Stimulated activated effector memory CD8-positive, alpha-beta T cell treated with anti-CD3 and anti-CD28 coated beads, Interleukin-12 subunit alpha, Interleukin-12 subunit beta, amount 100 ng/mL, for 72 hours (primary cell): ENCODE data around the gene TAL1.

Source experiments
- ATAC-seq: fragments of 150-1000 bp; cut with Tn5 transposase; 2 replicates; pipeline ENCODE4 v1.10.0; 2021
- DNase-seq, 2 donors: peaks; one replicate each; pipeline ENCODE4 v3.0.0; 2021 to 2022; ENCODE audit warnings: low spot score in 2 of 2
- H3K27ac Mint-ChIP-seq: one replicate; pipeline ENCODE4 v1.8.0; 2022; ENCODE audit warnings: mild to moderate bottlenecking, mixed read lengths
- H3K36me3 Mint-ChIP-seq: one replicate; pipeline ENCODE4 v1.8.0; 2022; ENCODE audit warnings: mild to moderate bottlenecking, mixed read lengths
- H3K4me1 Mint-ChIP-seq: one replicate; pipeline ENCODE4 v1.8.0; 2022; ENCODE audit warnings: mixed read lengths
- H3K4me3 Mint-ChIP-seq: one replicate; pipeline ENCODE4 v1.8.0; 2022; ENCODE audit warnings: mild to moderate bottlenecking, mixed read lengths
- H3K9me3 Mint-ChIP-seq: one replicate; pipeline ENCODE4 v1.8.0; 2022; ENCODE audit warnings: mixed read lengths

Gene TAL1

GRCh38 chr1:47223921-47224675 lies 7.9 kb downstream of the TAL1 start:
- peaks cover 6% of the 10 kb centered on the region for H3K4me1 Mint-ChIP-seq
- no peak overlapping the region for H3K4me3 Mint-ChIP-seq
- no peaks in the 10 kb centered on the region for H3K9me3 Mint-ChIP-seq
- H3K27ac Mint-ChIP-seq: no peak overlapping the region
- no peak for DNase-seq
- no peaks in the 10 kb centered on the region for H3K36me3 Mint-ChIP-seq
- no peak for ATAC-seq

- no peak for DNase-seq
- Mint-ChIP-seq H3K4me1 (peaks cover 6% of the 10 kb centered on the region), H3K4me3 (no peak overlapping the region), H3K27ac (no peak overlapping the region), H3K36me3 (no peaks in the 10 kb centered on the region), H3K9me3 (no peaks in the 10 kb centered on the region)
- no peak for ATAC-seq
These were observed 8.7 kb downstream of the TAL1 start for GRCh38 chr1:47223174-47223920.

GRCh38 chr1:47222476-47222875 lies 9.5 kb downstream of the TAL1 start:
- ATAC-seq (no peak), DNase-seq (no peak)
- Mint-ChIP-seq H3K4me1 (peaks cover 6% of the 10 kb centered on the region), H3K4me3 (no peak overlapping the region), H3K36me3 (no peaks in the 10 kb centered on the region), H3K9me3 (no peaks in the 10 kb centered on the region), H3K27ac (no peak overlapping the region)

GRCh38 chr1:47219590-47220220 lies 12.3 kb downstream of the TAL1 start:
- no peaks in the 10 kb centered on the region for H3K36me3 Mint-ChIP-seq
- ATAC-seq (no peak), DNase-seq (no peak)
- H3K4me3 Mint-ChIP-seq: no peak overlapping the region
- H3K27ac Mint-ChIP-seq: no peak overlapping the region
- no peaks in the 10 kb centered on the region for H3K4me1 Mint-ChIP-seq
- H3K9me3 Mint-ChIP-seq: no peaks in the 10 kb centered on the region

GRCh38 chr1:47219001-47219400 lies 13.0 kb downstream of the TAL1 start:
- no peak for DNase-seq

GRCh38 chr1:47216278-47217059 lies 15.6 kb downstream of the TAL1 start:
- DNase-seq: no peak
- Mint-ChIP-seq H3K27ac (no peak overlapping the region), H3K36me3 (no peaks in the 10 kb centered on the region), H3K4me3 (no peak overlapping the region), H3K9me3 (no peaks in the 10 kb centered on the region), H3K4me1 (no peaks in the 10 kb centered on the region)
- ATAC-seq: no peak

More at GRCh38 chr1:47219001-47219400, 13.0 kb downstream of the TAL1 start:
- Mint-ChIP-seq H3K27ac (no peak overlapping the region), H3K4me3 (no peak overlapping the region), H3K4me1 (no peaks in the 10 kb centered on the region), H3K36me3 (no peaks in the 10 kb centered on the region), H3K9me3 (no peaks in the 10 kb centered on the region)
- no peak for ATAC-seq

- DNase-seq: no peak
- no peak overlapping the region for H3K4me3 Mint-ChIP-seq
- H3K4me1 Mint-ChIP-seq: no peaks in the 10 kb centered on the region
- no peaks in the 10 kb centered on the region for H3K9me3 Mint-ChIP-seq
- H3K27ac Mint-ChIP-seq: no peak overlapping the region
- no peaks in the 10 kb centered on the region for H3K36me3 Mint-ChIP-seq
- no peak for ATAC-seq
These were observed 16.3 kb downstream of the TAL1 start for GRCh38 chr1:47215713-47216112.

- no peak overlapping the region for H3K27ac Mint-ChIP-seq
- no peaks in the 10 kb centered on the region for H3K36me3 Mint-ChIP-seq
- no peak for ATAC-seq
- no peaks in the 10 kb centered on the region for H3K4me1 Mint-ChIP-seq
- H3K9me3 Mint-ChIP-seq: no peaks in the 10 kb centered on the region
- no peak for DNase-seq
- H3K4me3 Mint-ChIP-seq: no peak overlapping the region
These were observed 17.5 kb downstream of the TAL1 start for GRCh38 chr1:47214549-47214948.

GRCh38 chr1:47213230-47213963 lies 18.6 kb downstream of the TAL1 start:
- Mint-ChIP-seq H3K36me3 (no peaks in the 10 kb centered on the region), H3K4me3 (no peak overlapping the region), H3K9me3 (no peaks in the 10 kb centered on the region), H3K4me1 (no peaks in the 10 kb centered on the region), H3K27ac (no peak overlapping the region)
- ATAC-seq (no peak), DNase-seq (no peak)

GRCh38 chr1:47212636-47213229 lies 19.3 kb downstream of the TAL1 start:
- DNase-seq (no peak), ATAC-seq (no peak)
- peaks cover 5% of the 10 kb centered on the region for H3K4me1 Mint-ChIP-seq
- no peak overlapping the region for H3K4me3 Mint-ChIP-seq
- H3K36me3 Mint-ChIP-seq: no peaks in the 10 kb centered on the region
- no peaks in the 10 kb centered on the region for H3K9me3 Mint-ChIP-seq
- no peak overlapping the region for H3K27ac Mint-ChIP-seq

GRCh38 chr1:47211796-47212269 lies 20.2 kb downstream of the TAL1 start:
- Mint-ChIP-seq H3K4me3 (no peak overlapping the region), H3K27ac (no peak overlapping the region), H3K36me3 (no peaks in the 10 kb centered on the region), H3K4me1 (peaks cover 6% of the 10 kb centered on the region), H3K9me3 (no peaks in the 10 kb centered on the region)
- no peak for ATAC-seq
- no peak for DNase-seq

- no peak for ATAC-seq
- no peak overlapping the region for H3K27ac Mint-ChIP-seq
- no peak for DNase-seq
These were observed 21.4 kb downstream of the TAL1 start for GRCh38 chr1:47210666-47211065.

GRCh38 chr1:47209725-47210325 lies 22.2 kb downstream of the TAL1 start:
- peaks cover 6% of the 10 kb centered on the region for H3K4me1 Mint-ChIP-seq
- H3K27ac Mint-ChIP-seq: no peak overlapping the region
- H3K9me3 Mint-ChIP-seq: no peaks in the 10 kb centered on the region
- DNase-seq: no peak
- ATAC-seq: no peak
- no peak overlapping the region for H3K4me3 Mint-ChIP-seq
- H3K36me3 Mint-ChIP-seq: no peaks in the 10 kb centered on the region

More at GRCh38 chr1:47210666-47211065, 21.4 kb downstream of the TAL1 start:
- Mint-ChIP-seq H3K36me3 (no peaks in the 10 kb centered on the region), H3K4me3 (no peak overlapping the region), H3K9me3 (no peaks in the 10 kb centered on the region), H3K4me1 (peaks cover 6% of the 10 kb centered on the region)

- no peak for DNase-seq
- no peaks in the 10 kb centered on the region for H3K9me3 Mint-ChIP-seq
- no peak overlapping the region for H3K4me3 Mint-ChIP-seq
- no peak for ATAC-seq
- H3K4me1 Mint-ChIP-seq: peaks cover 6% of the 10 kb centered on the region
- no peaks in the 10 kb centered on the region for H3K36me3 Mint-ChIP-seq
- no peak overlapping the region for H3K27ac Mint-ChIP-seq
These were observed 22.9 kb downstream of the TAL1 start for GRCh38 chr1:47209091-47209490.
